Measurements from ENCODE around the gene P3H2. TPM values are rescaled to one million over a fixed set of nuclear protein-coding genes. Genes with fewer than 3 reads are reported as not detected.

Gene P3H2
- total RNA-seq, 1 experiment from 2014 or later: 82.2 TPM

DNA sequence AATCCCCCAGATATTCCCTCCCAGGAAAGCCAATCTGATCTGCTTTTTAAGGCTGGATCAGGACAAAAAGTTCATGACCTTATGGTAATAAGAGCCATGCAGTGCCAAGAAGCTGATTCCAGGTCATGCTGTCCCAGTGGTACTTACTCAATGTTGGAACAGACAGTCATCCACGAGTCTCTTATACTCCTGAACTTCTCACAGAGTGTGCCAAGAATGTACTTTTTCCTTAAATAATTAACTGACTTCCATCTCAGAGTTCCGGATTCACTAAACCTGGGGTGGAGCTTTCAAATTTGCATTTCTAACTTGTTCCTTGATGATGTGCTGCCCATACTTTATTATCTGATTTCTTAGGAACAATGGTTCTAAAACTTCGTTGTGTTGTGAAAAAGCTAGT is 3.4 kb upstream of the P3H2 start:
- no TSS peak for BruUV-seq (replicated peaks)
- no peaks in the 10 kb centered on the region for H3K36me3 ChIP-seq (ENCODE audit: control insufficient read depth, insufficient read depth, low read length)
- CTCF ChIA-PET: no interaction called here

DNA sequence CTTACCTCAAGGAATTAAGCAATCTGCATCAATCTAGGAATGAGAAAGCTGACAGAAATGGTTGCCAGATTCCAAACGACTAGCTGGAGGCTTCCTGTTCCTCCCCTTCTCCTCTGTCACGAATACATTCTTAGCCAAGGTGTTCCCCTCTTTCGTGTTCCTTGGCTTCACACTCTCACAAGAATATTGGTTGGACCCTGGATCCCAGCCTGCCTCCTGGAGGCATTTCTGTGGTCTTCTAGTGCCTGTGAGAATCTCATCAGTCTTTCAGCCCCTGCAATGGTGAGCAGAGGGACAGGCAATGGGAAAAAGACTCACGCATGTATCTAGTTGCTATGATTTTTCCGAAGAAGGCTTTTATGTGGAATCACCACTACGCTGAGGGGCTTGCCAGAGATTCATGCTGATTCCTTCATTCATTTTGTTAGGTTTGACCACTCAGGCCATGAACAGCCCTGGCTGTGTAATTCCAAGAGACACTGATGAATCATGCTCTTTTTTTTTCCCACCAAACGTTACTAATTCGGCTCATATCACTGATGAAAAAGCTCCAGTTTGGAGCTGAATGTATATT is 1.6 kb upstream of the P3H2 start:
- ChIA-PET POLR2A (interaction anchor here (0.7 kb wide), 1 partner anchor 84 kb away, joined by 6 read pairs; no protein-coding TSS in a partner anchor), CTCF (interaction anchor here (0.5 kb wide), 1 partner anchor 58 kb away, joined by 6 read pairs; no protein-coding TSS in a partner anchor)
- TF ChIP-seq, protein P1, sequence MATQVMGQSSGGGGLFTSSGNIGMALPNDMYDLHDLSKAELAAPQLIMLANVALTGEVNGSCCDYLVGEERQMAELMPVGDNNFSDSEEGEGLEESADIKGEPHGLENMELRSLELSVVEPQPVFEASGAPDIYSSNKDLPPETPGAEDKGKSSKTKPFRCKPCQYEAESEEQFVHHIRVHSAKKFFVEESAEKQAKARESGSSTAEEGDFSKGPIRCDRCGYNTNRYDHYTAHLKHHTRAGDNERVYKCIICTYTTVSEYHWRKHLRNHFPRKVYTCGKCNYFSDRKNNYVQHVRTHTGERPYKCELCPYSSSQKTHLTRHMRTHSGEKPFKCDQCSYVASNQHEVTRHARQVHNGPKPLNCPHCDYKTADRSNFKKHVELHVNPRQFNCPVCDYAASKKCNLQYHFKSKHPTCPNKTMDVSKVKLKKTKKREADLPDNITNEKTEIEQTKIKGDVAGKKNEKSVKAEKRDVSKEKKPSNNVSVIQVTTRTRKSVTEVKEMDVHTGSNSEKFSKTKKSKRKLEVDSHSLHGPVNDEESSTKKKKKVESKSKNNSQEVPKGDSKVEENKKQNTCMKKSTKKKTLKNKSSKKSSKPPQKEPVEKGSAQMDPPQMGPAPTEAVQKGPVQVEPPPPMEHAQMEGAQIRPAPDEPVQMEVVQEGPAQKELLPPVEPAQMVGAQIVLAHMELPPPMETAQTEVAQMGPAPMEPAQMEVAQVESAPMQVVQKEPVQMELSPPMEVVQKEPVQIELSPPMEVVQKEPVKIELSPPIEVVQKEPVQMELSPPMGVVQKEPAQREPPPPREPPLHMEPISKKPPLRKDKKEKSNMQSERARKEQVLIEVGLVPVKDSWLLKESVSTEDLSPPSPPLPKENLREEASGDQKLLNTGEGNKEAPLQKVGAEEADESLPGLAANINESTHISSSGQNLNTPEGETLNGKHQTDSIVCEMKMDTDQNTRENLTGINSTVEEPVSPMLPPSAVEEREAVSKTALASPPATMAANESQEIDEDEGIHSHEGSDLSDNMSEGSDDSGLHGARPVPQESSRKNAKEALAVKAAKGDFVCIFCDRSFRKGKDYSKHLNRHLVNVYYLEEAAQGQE (IDR thresholded peaks at IDR 0.05; ENCODE audit: insufficient read depth in 1 of 2, low read depth in 2 of 2, low read length in 1 of 2): no peak
- no peak for TF ChIP-seq POLR2AphosphoS5 (IDR thresholded peaks at IDR 0.05; ENCODE audit: low read depth, low read length)
- no peak for TF ChIP-seq TCF7L2 (IDR thresholded peaks at IDR 0.05; ENCODE audit: low read depth, low read length)
- TF ChIP-seq SIN3A (IDR thresholded peaks at IDR 0.05; ENCODE audit: borderline replicate concordance, insufficient read depth, low read depth, low read length): no peak
- TF ChIP-seq, protein P2, sequence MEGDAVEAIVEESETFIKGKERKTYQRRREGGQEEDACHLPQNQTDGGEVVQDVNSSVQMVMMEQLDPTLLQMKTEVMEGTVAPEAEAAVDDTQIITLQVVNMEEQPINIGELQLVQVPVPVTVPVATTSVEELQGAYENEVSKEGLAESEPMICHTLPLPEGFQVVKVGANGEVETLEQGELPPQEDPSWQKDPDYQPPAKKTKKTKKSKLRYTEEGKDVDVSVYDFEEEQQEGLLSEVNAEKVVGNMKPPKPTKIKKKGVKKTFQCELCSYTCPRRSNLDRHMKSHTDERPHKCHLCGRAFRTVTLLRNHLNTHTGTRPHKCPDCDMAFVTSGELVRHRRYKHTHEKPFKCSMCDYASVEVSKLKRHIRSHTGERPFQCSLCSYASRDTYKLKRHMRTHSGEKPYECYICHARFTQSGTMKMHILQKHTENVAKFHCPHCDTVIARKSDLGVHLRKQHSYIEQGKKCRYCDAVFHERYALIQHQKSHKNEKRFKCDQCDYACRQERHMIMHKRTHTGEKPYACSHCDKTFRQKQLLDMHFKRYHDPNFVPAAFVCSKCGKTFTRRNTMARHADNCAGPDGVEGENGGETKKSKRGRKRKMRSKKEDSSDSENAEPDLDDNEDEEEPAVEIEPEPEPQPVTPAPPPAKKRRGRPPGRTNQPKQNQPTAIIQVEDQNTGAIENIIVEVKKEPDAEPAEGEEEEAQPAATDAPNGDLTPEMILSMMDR (IDR thresholded peaks at IDR 0.05): 0 out of 2 replicates have a peak, but pooled peaks have one; percentile 4
- Histone ChIP-seq H3K9me3 (ENCODE audit: control insufficient read depth, insufficient read depth, low read depth, low read length) (no peaks in the 10 kb centered on the region), H3K36me3 (ENCODE audit: control insufficient read depth, insufficient read depth, low read length) (no peaks in the 10 kb centered on the region), H3K4me3 (ENCODE audit: low read depth in 2 of 2, low read length in 2 of 2) (no peak overlapping the region), H3K27me3 (ENCODE audit: control insufficient read depth, insufficient read depth, low read length) (no peaks in the 10 kb centered on the region), H3K27ac (ENCODE audit: low read length) (peak overlapping the region; percentile 8; the same call in 1 of the 2 replicates), H3K4me1 (ENCODE audit: control insufficient read depth, insufficient read depth, low read length) (peaks cover 25% of the 10 kb centered on the region)
- in situ Hi-C loops (cut with HindIII; ENCODE audit: low pct_unique_long_range_greater_than_20kb, low sequenced_read_pairs) (no loop called here), intact Hi-C loops (cut with micrococcal nuclease; ENCODE audit: unreplicated experiment) (no loop called here)
- ATAC-seq: no peak
- no TSS peak for BruUV-seq (replicated peaks)
- no peak for DNase-seq (ENCODE audit: low read depth, low spot score)

More for the DNA sequence above, 3.4 kb upstream of the P3H2 start:
- DNase-seq (ENCODE audit: low read depth, low spot score) (no peak), ATAC-seq (no peak)
- H3K27ac ChIP-seq (ENCODE audit: low read length): no peak overlapping the region
- POLR2A ChIA-PET: no interaction called here
- H3K4me3 ChIP-seq (ENCODE audit: low read depth in 2 of 2, low read length in 2 of 2): no peak overlapping the region
- peaks cover 15% of the 10 kb centered on the region for H3K4me1 ChIP-seq (ENCODE audit: control insufficient read depth, insufficient read depth, low read length)
- no peak for TF ChIP-seq SIN3A (IDR thresholded peaks at IDR 0.05; ENCODE audit: borderline replicate concordance, insufficient read depth, low read depth, low read length)
- TF ChIP-seq TCF7L2 (IDR thresholded peaks at IDR 0.05; ENCODE audit: low read depth, low read length): no peak
- no peak for TF ChIP-seq POLR2AphosphoS5 (IDR thresholded peaks at IDR 0.05; ENCODE audit: low read depth, low read length)
- TF ChIP-seq, protein P1 (IDR thresholded peaks at IDR 0.05; ENCODE audit: insufficient read depth in 1 of 2, low read depth in 2 of 2, low read length in 1 of 2): no peak
- TF ChIP-seq, protein P2 (IDR thresholded peaks at IDR 0.05): no peak
- intact Hi-C loops (cut with micrococcal nuclease; ENCODE audit: unreplicated experiment) (no loop called here), in situ Hi-C loops (cut with HindIII; ENCODE audit: low pct_unique_long_range_greater_than_20kb, low sequenced_read_pairs) (no loop called here)
- no peaks in the 10 kb centered on the region for H3K27me3 ChIP-seq (ENCODE audit: control insufficient read depth, insufficient read depth, low read length)
- H3K9me3 ChIP-seq (ENCODE audit: control insufficient read depth, insufficient read depth, low read depth, low read length): no peaks in the 10 kb centered on the region

Measured in Panc1 (cell line).